Measurements from ENCODE around the gene WHAMM.
"Not testable (repeated sequence)": the region's sequence is repeated elsewhere in the genome, so short reads cannot be mapped to it uniquely, and the experiment has no call there.

The WHAMM gene

GRCh38 chr15:82802497-82802896 is 6.9 kb upstream of the WHAMM start:
- no peak for DNase-seq (ENCODE audit: low read depth in 3 of 3)

DNA sequence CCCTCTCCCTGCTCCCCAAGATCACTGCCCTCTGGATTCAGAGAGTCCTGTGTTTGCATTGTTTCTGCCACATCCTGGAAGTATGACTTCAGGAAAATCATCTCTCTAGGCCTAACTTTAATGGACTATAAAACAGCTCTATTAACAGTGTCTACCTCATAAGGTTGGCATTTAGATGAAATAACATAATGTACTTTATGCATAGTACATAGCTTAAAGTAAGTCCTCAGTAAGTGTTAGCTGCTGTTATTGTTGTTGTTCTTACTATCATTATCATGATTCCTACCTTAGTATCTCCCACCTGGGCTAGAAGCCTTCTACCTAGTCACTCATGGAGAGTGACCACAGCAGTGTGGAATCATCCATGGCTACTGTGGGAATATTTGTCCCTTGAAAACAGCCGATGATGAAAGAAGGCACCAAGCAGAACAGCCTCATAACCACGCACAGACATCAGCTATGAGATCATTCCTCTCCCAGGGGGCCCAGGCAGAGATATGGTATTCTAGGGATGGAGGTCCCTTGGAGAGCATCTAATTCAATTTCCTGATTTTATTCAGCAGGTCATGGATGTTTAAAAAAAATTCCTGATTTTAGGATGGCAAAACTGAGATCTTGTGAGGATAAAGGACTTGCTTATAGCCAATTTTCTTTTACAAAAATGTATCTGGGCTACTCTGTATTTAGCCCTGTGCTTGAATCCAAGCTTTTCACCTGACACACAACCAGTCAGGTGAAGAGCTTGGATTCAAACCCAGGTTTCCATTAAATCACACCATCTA is 5.4 kb upstream of the WHAMM start:
- DNase-seq (ENCODE audit: low read depth in 3 of 3) = no peak

DNA sequence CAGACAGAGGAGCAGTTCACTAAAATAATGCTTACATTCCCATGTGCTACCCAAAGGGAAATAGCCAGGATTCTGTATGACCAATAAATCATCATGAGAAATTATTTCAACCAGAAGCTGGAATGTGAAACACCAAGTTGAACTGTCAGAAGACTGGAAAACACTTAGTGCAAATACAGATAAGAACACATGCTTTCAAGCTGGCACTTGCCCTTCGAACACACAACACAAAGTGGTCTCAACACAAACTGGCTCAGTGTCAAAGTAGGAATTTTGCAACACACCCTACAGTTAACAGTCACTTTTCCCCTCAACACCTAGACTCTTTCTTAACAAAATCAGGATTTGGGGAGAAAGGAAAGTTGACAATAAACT is 4.9 kb upstream of the WHAMM start:
- DNase-seq (ENCODE audit: low read depth in 3 of 3) = no peak

DNA sequence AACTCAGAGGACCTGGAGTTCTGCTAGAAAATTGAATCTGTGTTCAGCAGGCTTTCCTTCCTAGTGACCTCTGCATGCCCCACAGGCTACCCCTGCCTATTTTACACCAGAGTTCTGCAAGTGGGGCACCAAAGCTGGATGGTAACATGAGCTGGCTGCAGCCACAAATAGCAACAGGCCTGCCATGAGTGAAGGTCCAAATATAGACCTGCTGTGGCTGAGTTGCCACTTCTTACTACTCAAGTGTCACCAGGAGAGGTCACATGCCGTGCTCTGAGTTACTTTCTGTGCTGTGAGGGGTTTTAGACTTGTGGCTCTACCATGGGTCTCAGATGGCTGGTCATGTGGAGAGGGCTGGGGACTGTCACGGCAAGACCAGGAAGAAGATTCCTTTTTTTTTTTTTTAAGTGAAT is 3.4 kb upstream of the WHAMM start, which contains the start of gene FSD2:
Gene FSD2, minus strand, starts transcription at position 76 of the 413 bp plus-strand sequence. CDS start 18,679 bp downstream, outside the sequence.
- DNase-seq (ENCODE audit: low read depth in 3 of 3) = no peak

DNA sequence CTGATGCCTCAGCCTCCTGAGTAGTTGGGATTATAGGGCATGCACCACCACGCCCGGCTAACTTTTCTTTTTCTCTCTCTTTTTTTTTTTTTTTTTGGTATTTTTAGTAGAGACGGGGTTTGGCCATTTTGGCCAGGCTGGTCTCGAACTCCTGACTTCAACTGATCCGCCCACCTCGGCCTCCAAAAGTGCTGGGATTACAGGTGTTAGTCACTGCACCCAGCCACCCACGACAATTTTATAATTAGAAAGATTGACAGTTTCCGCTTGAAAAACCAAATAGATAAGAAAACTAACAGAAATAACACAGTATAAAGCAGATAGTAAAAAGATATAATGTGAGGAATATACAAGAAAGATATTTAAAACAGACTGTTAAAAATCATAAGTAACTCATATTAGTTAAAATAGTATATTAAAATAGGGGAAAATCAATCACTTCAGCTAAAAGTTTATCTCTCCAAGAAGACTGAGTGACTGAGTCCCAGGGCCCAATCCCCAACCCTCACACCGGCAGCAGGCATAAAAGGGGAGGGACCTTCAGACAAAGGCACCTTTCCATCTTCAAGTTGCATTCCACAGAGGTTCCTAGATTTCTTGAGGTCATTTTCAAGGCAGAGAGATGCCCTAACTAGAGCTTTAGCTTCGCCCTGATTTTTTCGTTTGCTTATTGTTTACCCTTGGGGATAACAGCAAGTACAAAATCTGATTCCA is 1.4 kb upstream of the WHAMM start:
- no peak for DNase-seq (ENCODE audit: low read depth in 3 of 3)

- DNase-seq (ENCODE audit: low read depth in 3 of 3) = no peak
These were observed 790 bp upstream of the WHAMM start for GRCh38 chr15:82808634-82809041.

DNA sequence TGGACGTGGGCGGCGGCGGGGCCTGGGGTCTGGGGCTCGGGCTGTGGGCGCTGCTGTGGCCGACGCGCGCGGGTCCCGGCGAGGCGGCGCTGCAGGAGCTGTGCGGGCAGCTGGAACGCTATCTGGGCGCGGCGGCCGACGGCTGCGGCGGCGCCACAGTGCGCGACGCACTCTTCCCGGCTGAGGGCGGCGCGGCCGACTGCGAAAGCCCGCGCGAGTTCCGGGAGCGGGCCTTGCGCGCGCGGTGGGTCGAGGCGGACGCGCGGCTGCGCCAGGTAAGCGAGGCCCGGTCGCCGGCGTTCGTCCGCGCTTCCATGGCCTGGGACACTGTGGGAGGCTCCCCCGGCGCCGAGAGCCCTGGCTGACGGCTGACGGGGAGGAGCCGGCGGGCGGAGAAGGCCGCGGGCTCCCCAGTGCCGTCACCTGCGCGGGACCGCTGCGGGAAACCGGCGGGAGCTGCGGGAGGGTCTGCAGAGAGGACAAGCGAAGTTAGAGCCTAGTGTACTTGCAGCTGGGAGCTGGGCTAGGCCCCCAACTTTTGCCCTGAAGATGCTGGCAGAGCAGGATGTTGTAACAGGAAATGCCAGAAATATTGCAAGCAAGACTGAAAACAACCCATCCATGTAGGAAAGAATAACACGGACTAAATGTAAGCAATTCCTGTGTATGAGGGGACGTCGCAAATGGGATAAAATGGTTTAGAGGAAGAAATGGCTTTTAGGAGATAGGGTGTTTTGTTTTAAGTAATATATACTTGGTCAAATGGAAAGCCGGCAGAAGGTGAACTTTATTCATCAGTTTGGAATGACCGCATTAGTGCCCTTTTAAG is 847 bp downstream of the WHAMM start:
- peak in 1 of 3 experiments; percentile 1 for DNase-seq (ENCODE audit: low read depth in 3 of 3)

- peak in 1 of 3 experiments; percentile 20 for DNase-seq (ENCODE audit: low read depth in 3 of 3)
These were observed 1.5 kb downstream of the WHAMM start for GRCh38 chr15:82810890-82811426.

DNA sequence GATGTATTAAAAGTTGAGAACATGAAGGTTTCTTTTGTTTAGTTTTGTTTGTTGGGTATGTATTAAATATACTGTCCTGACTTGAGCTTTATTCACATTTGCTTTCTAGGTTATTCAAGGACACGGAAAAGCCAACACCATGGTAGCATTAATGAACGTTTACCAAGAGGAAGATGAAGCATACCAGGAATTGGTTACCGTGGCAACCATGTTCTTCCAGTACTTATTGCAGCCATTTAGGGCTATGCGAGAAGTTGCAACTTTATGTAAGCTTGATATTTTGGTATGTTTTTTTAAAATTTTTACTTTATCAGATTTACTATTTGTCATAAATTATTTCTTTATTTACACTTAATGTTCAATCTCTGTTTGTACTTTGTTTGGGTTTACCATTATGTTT is 3.6 kb downstream of the WHAMM start:
- DNase-seq (ENCODE audit: low read depth in 3 of 3) = no peak

- no peak for DNase-seq (ENCODE audit: low read depth in 3 of 3)
These were observed 10.7 kb downstream of the WHAMM start for GRCh38 chr15:82820128-82820527.

GRCh38 chr15:82821396-82821795 is 12.0 kb downstream of the WHAMM start:
- DNase-seq (ENCODE audit: low read depth in 3 of 3) = not testable (repeated sequence)

DNA sequence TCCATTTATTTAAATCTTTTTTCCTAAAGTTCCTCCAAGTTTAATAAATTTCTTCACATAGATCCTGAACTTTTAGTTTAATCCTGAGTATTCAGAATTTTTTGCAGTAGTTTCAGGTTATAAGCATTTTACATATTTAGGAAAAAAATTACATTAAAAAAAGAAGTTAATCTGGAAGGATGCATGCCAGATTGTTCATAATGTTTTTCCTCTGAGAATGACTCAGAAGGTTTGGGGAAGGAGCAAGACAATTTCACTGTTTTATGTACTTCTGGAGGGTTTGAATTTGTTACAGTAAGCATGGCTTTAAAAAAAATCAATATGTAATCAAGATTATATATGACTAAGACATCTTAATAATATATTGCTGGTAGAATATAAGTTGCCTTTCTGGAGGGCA is 12.4 kb downstream of the WHAMM start:
- not testable (repeated sequence) for DNase-seq (ENCODE audit: low read depth in 3 of 3)

DNA sequence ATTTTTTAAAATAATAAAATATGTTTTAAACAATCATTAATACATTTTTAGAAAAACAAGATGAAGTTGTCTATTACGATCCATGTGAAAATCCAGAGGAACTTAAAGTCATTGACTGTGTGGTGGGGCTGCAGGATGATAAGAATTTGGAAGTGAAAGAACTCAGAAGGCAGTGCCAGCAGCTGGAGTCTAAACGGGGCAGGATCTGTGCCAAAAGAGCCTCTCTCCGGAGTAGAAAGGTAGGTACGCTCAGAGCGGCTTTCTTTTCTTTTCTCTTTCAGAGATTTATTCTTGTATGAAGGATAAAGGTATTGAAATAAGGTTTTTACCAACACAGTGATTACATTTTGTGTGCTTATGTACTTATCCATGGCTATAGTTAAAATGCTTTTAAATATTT is 13.6 kb downstream of the WHAMM start:
- no peak for DNase-seq (ENCODE audit: low read depth in 3 of 3)

- no peak for DNase-seq (ENCODE audit: low read depth in 3 of 3)
These were observed 18.6 kb downstream of the WHAMM start for GRCh38 chr15:82828075-82828474.

- no peak for DNase-seq (ENCODE audit: low read depth in 3 of 3)
These were observed 19.8 kb downstream of the WHAMM start for GRCh38 chr15:82829234-82829633.

GRCh38 chr15:82830427-82831173 is 21.2 kb downstream of the WHAMM start:
- no peak for DNase-seq (ENCODE audit: low read depth in 3 of 3)

- DNase-seq (ENCODE audit: low read depth in 3 of 3) = no peak
These were observed 22.6 kb downstream of the WHAMM start for GRCh38 chr15:82831894-82832600.

DNA sequence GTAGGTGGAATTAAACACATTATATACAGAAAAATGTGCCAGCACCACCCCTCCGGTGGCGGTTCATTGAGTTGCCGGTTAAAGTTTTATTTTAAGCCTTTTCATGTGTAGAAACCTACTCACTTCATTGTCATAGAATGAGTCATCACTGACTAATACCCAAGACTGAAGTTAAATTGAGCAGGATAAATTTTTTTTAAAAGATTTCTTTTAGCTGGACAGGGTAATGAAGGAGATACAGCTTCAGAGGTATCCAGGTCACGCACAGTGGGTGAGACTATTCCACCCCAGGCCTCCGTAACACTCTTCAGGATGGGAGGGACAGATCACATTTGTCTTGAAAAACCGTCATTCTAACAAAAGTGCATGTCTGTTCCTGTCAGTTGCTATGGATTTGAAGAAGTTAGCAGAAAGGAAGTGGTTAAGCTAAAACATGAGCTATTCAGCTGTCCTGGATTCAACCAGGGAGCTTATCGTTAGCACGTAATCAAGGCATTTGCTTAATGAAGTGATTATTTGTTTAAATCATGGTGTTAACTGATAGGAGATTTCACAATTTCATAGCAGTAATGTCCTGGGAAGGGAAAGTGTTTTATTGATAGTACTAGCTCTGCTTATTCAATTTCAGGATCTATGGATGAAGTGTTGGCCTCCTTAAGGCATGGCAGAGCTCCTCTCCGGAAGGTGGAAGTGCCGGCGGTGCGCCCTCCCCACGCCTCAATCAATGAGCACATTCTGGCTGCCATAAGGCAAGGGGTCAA is 23.4 kb downstream of the WHAMM start:
- DNase-seq (ENCODE audit: low read depth in 3 of 3) = peak; percentile 18 to 27 (median 26)

GRCh38 chr15:82833362-82833682 is 23.9 kb downstream of the WHAMM start:
- DNase-seq (ENCODE audit: low read depth in 3 of 3) = no peak

GRCh38 chr15:82835391-82835917 is 26.0 kb downstream of the WHAMM start:
- no peak for DNase-seq (ENCODE audit: low read depth in 3 of 3)
